Endothelial cell of umbilical vein (primary cell): ENCODE measurements around the gene KPNA1. TPM values are rescaled to one million over a fixed set of nuclear protein-coding genes. Genes with fewer than 3 reads are reported as not detected.

Experiments used
- BruUV-seq: library from RNA; stranded (reverse); fragments of 400-500 nt; replicated peaks from 2 replicates; lab custom pipeline; 2021; lab: Mats Ljungman, UMichigan
- CTCF ChIA-PET: fragments of 300-600, 350-600 bp; sonication (Branson Sonifier 250); formaldehyde crosslinking; loops from one replicate; lab custom pipeline; 2021; ENCODE audit warnings: antibody characterized with exemption, inconsistent platforms; lab: Charles Lee
- POLR2A ChIA-PET: fragments of 300-600, 350-600 bp; sonication (Branson Sonifier 250); formaldehyde crosslinking; loops from one replicate; lab custom pipeline; 2021; ENCODE audit warnings: antibody characterized with exemption, inconsistent platforms; lab: Charles Lee
- DNase-seq: peaks from one replicate; pipeline ENCODE4 v3.0.0-alpha.2; 2011; ENCODE audit warnings: low read depth, low spot score
- FAIRE-seq: peaks from 2 replicates; lab custom pipeline; 2011; peaks lifted over from hg19 to GRCh38; lab: Jason Lieb, UNC
- H2AFZ ChIP-seq: 2 replicates; pipeline ENCODE4 v1.6.0; 2012; ENCODE audit warnings: low read depth, low read length, control low read depth, inconsistent platforms
- H3K27ac ChIP-seq: 2 replicates; pipeline ENCODE4 v1.5.1; 2011; ENCODE audit warnings: low read depth, mild to moderate bottlenecking, control low read depth, low read length, moderate library complexity; ENCODE audit not compliant: insufficient read depth
- H3K27me3 ChIP-seq, 2 experiments: 2 replicates each; pipeline versions ENCODE4 v1.6.0 to v1.6.1; 2011; ENCODE audit warnings: low read length in 2 of 2, mixed read lengths in 1 of 2; ENCODE audit not compliant: control insufficient read depth in 2 of 2, insufficient read depth in 2 of 2
- H3K36me3 ChIP-seq, 2 experiments: 2 replicates in 1 of 2; 3 replicates in 1 of 2; pipeline ENCODE4 v1.5.1; 2011; ENCODE audit warnings: low read length in 2 of 2, mild to moderate bottlenecking in 1 of 2, moderate library complexity in 1 of 2; ENCODE audit not compliant: control insufficient read depth in 2 of 2, insufficient read depth in 2 of 2; ENCODE audit errors: extremely low read depth in 1 of 2
- H3K4me1 ChIP-seq: 3 replicates; pipeline ENCODE4 v1.5.1; 2011; ENCODE audit warnings: mild to moderate bottlenecking, low read length; ENCODE audit not compliant: control insufficient read depth, insufficient read depth; ENCODE audit errors: extremely low read depth
- H3K4me2 ChIP-seq: 2 replicates; pipeline ENCODE4 v1.6.1; 2011; ENCODE audit warnings: low read length, control low read depth, mixed read lengths; ENCODE audit not compliant: insufficient read depth
- H3K4me3 ChIP-seq, 3 experiments: fragments of 200-600 bp in 1 of 3; sonication (generic), shearing (Covaris generic) in 1 of 3; replicated peaks in 1 of 3; 2 replicates each; pipeline ENCODE4 v1.5.1; 2011 to 2016; ENCODE audit warnings: control low read depth in 3 of 3, low read length in 3 of 3, mild to moderate bottlenecking in 2 of 3, inconsistent platforms in 1 of 3, low read depth in 1 of 3, moderate library complexity in 1 of 3; ENCODE audit not compliant: insufficient read depth in 1 of 3
- H3K79me2 ChIP-seq: 2 replicates; pipeline ENCODE4 v1.6.0; 2012; ENCODE audit warnings: low read length, inconsistent platforms; ENCODE audit not compliant: control insufficient read depth, insufficient read depth
- H3K9ac ChIP-seq: replicated peaks from 2 replicates; pipeline ENCODE3; 2011; ENCODE audit warnings: low read length, control low read depth; ENCODE audit not compliant: insufficient read depth; ENCODE audit errors: extremely low read depth
- H3K9me1 ChIP-seq: replicated peaks from 3 replicates; pipeline ENCODE4 v1.6.0; 2011; ENCODE audit warnings: mild to moderate bottlenecking, low read length; ENCODE audit not compliant: control insufficient read depth, insufficient read depth; ENCODE audit errors: extremely low read depth
- H3K9me3 ChIP-seq: replicated peaks from 2 replicates; pipeline ENCODE4 v1.5.1; 2012; ENCODE audit warnings: low read length, inconsistent platforms; ENCODE audit not compliant: control insufficient read depth, insufficient read depth
- H4K20me1 ChIP-seq: replicated peaks from 2 replicates; pipeline ENCODE3; 2011; ENCODE audit warnings: mild to moderate bottlenecking, low read length; ENCODE audit not compliant: control insufficient read depth, insufficient read depth; ENCODE audit errors: extremely low read depth
- FOS ChIP-seq: IDR thresholded peaks from 2 replicates; pipeline ENCODE4 v1.6.1; 2011; ENCODE audit warnings: mild to moderate bottlenecking, low read length, moderate library complexity, borderline replicate concordance; ENCODE audit not compliant: insufficient read depth
- JUN ChIP-seq: IDR thresholded peaks from 2 replicates; pipeline ENCODE4 v1.6.1; 2011; ENCODE audit warnings: borderline replicate concordance, low read depth; ENCODE audit not compliant: insufficient read length, insufficient read depth
- POLR2AphosphoS5 ChIP-seq: IDR thresholded peaks from 2 replicates; pipeline ENCODE4 v1.6.1; 2012; ENCODE audit warnings: low read depth, mild to moderate bottlenecking, control low read depth, low read length, moderate library complexity; ENCODE audit not compliant: insufficient read depth
- dilution Hi-C: fragments of 300-500 bp; cut with MboI; formaldehyde crosslinking; loops from one replicate; pipeline ENCODE4 v1.15.0; 2019; ENCODE audit warnings: low sequenced_read_pairs; ENCODE audit not compliant: extremely low pct_ligation_motif_present
- intact Hi-C: fragments of 100-400 bp; cut with micrococcal nuclease; formaldehyde crosslinking; loops from one replicate; pipeline ENCODE4 v1.10.0; 2022
- polyA plus RNA-seq, 4 experiments: library from polyadenylated mRNA; depleted of rRNA in 3 of 4; stranded (reverse) in 3 of 4; unstranded in 1 of 4; fragments of >200 nt; gene quantifications; 2 replicates each; pipeline versions ENCODE4 v1.2.1 to v1.2.3, GENCODE V29; 2011 to 2012; ENCODE audit warnings: missing spikeins in 1 of 4
- total RNA-seq: library from RNA; stranded (reverse); gene quantifications from 2 replicates; pipeline ENCODE4 v1.2.3, GENCODE V29; 2021
- TF ChIP-seq, protein P1 (sequence below), 2 donors: IDR thresholded peaks; 1 replicate in 1 of 2; 2 replicates in 1 of 2; pipeline ENCODE4 v1.5.1; 2011; ENCODE audit warnings: low read length in 2 of 2, mild to moderate bottlenecking in 2 of 2, moderate library complexity in 2 of 2, control low read depth in 1 of 2, inconsistent platforms in 1 of 2, low read depth in 1 of 2; ENCODE audit not compliant: insufficient read depth in 1 of 2; ENCODE audit errors: extremely low read depth in 1 of 2
- TF ChIP-seq, protein P2 (sequence below): IDR thresholded peaks from 2 replicates; pipeline ENCODE4 v1.6.1; 2011; ENCODE audit not compliant: insufficient read depth, insufficient read length

Gene KPNA1
- total and polyA plus RNA-seq, 2 donors (not counting 3 experiments of a cell fraction or from before 2014, with no cell fraction given) = 24.4 to 110 TPM

DNA sequence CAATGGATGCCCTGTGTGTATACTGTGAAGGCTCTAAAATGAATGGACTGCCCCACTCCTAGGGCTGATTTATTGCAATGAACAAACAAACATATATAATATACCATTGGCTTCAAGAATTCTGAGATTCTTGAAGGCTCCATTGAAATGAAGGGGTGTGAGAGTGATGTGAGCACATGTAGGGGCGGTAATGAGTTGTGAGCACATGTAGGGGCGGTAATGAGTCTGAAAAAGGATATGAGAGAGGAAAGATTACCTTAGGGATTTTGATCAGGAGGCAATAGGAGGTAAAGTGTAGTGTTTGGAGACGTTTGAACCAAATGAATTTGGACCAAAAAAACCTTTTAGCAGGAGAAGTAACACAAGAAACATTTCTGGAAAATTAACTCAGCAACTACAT is 127.0 kb downstream of the KPNA1 start:
- no peaks in the 10 kb centered on the region for H3K9me3 ChIP-seq
- H3K27ac ChIP-seq = no peak overlapping the region
- no peak for FAIRE-seq
- peaks cover 10% of the 10 kb centered on the region for H3K4me1 ChIP-seq
- no peaks in the 10 kb centered on the region for H3K9me1 ChIP-seq
- H3K4me2 ChIP-seq = no peak overlapping the region
- no peaks in the 10 kb centered on the region for H3K27me3 ChIP-seq
- H3K36me3 ChIP-seq = no peaks in the 10 kb centered on the region
- dilution Hi-C loops = no loop called here
- intact Hi-C loops = no loop called here
- no peaks in the 10 kb centered on the region for H4K20me1 ChIP-seq
- BruUV-seq = no TSS peak
- H3K9ac ChIP-seq = no peak overlapping the region
- ChIA-PET CTCF (no interaction called here), POLR2A (no interaction called here)
- TF ChIP-seq JUN (no peak), POLR2AphosphoS5 (no peak), FOS (no peak)
- TF ChIP-seq, protein P1, sequence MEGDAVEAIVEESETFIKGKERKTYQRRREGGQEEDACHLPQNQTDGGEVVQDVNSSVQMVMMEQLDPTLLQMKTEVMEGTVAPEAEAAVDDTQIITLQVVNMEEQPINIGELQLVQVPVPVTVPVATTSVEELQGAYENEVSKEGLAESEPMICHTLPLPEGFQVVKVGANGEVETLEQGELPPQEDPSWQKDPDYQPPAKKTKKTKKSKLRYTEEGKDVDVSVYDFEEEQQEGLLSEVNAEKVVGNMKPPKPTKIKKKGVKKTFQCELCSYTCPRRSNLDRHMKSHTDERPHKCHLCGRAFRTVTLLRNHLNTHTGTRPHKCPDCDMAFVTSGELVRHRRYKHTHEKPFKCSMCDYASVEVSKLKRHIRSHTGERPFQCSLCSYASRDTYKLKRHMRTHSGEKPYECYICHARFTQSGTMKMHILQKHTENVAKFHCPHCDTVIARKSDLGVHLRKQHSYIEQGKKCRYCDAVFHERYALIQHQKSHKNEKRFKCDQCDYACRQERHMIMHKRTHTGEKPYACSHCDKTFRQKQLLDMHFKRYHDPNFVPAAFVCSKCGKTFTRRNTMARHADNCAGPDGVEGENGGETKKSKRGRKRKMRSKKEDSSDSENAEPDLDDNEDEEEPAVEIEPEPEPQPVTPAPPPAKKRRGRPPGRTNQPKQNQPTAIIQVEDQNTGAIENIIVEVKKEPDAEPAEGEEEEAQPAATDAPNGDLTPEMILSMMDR (IDR thresholded peaks at IDR 0.05; ENCODE audit: extremely low read depth in 1 of 2, insufficient read depth in 1 of 2, low read depth in 1 of 2, low read length in 2 of 2) = no peak
- TF ChIP-seq, protein P2, sequence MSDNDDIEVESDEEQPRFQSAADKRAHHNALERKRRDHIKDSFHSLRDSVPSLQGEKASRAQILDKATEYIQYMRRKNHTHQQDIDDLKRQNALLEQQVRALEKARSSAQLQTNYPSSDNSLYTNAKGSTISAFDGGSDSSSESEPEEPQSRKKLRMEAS = no peak
- DNase-seq = no peak
- peaks cover 3% of the 10 kb centered on the region for H3K79me2 ChIP-seq
- no peak overlapping the region for H3K4me3 ChIP-seq
- no peak overlapping the region for H2AFZ ChIP-seq
